ENCODE measurements around the gene LRRFIP2. TPM values are rescaled to one million over a fixed set of nuclear protein-coding genes. Genes with fewer than 3 reads are reported as not detected.
"Not testable (repeated sequence)": the region's sequence is repeated elsewhere in the genome, so short reads cannot be mapped to it uniquely, and the experiment has no call there.

Gene LRRFIP2
- 62.0 TPM for polyA plus RNA-seq (2013, experiment 1 of 2; ENCODE audit: insufficient read length)
- 54.9 TPM for polyA plus RNA-seq (2013, experiment 2 of 2; ENCODE audit: insufficient read length)

DNA sequence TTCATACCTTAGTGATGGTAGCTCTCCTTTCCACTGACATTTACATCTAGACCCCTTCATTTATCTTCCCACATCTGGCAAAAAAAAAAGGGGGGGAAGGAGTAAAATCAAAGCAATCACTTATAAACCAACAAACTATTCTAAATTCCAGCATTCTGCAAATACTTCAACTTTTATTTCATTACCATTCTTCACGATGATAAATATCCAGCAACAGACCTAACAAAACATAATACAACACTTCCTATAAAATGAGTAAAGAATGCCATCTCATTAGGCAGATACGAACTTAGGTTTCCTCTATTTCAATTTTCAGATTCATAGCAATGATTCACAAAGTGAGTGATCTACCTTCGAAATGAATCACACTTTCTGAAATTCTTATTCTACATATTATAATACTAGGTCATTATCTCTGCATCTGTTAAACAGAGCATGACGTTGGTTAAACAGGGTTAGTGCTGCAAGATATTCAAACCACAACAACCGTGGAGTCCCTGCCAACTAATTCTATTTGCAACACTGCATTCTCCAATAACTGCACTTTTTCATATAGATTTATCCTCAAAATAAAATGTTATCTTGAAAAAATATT is at the start of gene LRRFIP2:
LRRFIP2 (minus strand) TSS at position 51 of the 595 bp plus-strand sequence. CDS start 25,599 bp downstream, outside the sequence.
- DNase-seq = peak; percentile 73

DNA sequence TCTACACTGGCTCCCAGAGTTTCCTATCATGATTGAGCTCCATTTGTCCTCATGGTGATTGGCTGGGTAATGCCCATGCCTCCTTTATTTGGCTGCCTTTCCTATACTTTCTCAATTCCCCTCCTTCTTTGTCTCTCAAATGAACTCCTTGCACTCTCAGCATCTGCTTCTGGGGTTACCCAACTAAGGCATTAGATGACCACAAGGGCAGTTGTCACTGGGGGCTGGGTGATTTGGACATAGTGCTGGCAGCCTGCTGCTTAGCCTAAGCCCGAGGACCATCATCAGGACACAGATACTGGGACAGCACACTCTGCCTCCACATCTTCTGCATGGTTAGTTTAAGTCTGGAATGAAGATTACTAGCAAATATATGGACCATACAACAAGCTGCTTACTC is 49.2 kb upstream of the LRRFIP2 start:
- DNase-seq = no peak

- DNase-seq = peak; percentile 34
Measured at GRCh38 chr3:37223141-37223558, 48.8 kb upstream of the LRRFIP2 start.

DNA sequence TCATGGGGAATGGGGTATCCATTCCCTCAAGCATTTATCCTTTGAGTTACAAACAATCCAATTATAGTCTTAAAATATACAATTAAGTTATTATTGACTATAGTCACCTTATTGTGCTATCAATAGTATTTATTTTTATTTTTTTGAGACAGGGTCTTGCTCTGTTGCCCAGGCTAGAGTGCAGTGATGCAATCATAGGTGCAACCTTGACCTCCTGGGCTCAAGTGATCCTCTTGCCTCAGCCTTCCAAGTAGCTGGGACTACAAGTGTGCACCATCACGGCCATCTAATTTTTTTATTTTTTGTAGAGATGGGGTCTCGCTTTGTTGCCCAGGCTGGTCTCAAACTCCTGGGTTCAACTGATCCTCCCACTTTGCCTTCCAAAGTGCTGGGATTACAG is 48.2 kb upstream of the LRRFIP2 start:
- not testable (repeated sequence) for DNase-seq

- peak; percentile 84 for DNase-seq
Measured at GRCh38 chr3:37221407-37221806, 47.0 kb upstream of the LRRFIP2 start.

GRCh38 chr3:37219266-37219665 is 44.9 kb upstream of the LRRFIP2 start:
- DNase-seq = no peak

- no peak for DNase-seq
Measured at GRCh38 chr3:37218206-37218605, 43.8 kb upstream of the LRRFIP2 start.

DNA sequence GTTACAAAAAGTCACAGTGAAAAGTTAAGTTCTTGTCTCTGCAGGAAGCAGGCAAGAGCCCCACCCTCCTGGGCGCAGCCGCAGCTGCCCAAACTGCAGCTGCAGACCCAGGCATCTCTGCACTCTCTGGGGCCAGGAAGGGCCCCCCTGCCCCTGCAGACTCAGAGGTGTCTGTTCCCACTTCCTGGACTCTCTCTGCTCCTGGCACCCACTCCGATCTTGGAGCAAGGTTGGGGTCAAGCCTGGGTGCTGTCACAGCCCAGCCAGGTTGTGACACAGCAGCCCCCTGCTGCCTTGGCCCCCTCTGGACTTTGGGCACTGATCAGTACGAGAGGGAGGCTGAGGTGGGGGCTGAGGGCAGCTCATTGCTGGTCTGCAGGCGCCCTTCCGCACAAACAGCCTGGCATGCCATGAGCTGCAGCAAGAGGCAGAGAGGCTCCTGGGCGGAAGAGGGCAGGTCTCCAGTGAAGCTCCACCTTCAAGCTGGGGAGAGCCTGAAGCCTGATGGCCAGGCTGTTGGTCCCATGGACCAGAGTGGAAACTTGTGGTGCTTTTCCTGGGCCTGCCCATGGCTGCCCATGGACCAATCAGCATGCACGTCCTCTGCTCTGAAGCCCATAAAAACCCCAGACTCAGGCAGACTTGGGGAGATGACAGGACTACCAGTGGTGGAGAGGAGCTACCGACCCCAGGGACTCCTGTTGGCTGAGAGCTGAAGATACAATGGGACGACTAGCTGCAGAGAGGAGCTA is 42.9 kb upstream of the LRRFIP2 start:
- DNase-seq = no peak

- no peak for DNase-seq
Measured at GRCh38 chr3:37216597-37217097, 42.3 kb upstream of the LRRFIP2 start.

DNA sequence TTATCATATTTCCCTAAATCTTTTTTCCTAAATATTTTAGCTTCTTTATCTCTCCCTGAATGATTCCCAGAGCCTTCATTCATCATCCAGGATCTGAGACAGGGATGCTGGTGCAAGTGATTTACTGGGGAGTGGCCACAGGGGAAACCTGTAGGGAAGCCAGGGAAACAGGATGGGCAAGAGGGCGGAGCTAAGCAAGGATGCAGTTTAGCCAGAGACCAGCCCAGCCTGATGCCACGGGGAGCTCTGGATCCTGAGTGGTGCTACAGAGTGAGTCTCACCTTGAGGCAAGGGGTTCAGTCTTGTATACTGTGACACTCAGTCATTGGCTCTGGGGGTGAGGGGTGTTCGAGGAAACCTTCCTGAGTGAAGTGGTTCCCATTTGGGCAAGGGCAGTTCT is 39.7 kb upstream of the LRRFIP2 start:
- no peak for DNase-seq

GRCh38 chr3:37210230-37210629 is 35.8 kb upstream of the LRRFIP2 start:
- DNase-seq = peak; percentile 75

DNA sequence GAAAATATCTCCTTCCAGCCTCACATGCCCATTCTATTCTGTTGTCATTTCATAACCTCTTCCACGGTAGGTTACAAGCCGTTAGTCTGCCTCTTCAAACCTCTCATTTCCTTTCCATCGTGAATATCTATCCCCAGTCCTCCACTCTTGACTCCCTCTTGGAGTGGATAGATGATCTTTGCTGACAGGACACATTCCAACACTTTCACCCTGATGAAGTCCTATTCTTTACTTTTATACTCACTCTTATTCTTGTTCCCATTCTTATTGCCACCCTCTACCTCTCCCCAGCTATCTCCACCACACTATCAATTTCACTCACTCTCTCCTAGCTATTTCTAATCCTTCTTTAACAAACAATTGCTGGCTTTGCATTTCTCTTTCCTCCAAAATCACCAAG is 34.2 kb upstream of the LRRFIP2 start:
- DNase-seq = not testable (repeated sequence)

DNA sequence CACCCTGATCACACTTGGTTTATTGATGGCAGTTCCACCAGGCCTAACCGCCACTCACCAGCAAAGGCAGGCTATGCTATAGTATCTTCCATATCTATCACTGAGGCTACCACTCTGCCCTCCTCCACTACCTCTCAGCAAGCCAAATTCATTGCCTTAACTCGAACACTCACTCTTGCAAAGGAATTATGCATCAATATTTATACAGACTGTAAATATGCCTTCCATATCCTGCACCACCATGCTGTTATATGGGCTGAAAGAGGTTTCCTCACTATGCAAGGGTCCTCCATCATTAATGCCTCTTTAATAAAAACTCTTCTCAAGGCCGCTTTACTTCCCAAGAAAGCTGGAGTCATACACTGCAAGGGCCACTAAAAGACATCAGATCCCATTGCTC is 33.6 kb upstream of the LRRFIP2 start:
- not testable (repeated sequence) for DNase-seq

DNA sequence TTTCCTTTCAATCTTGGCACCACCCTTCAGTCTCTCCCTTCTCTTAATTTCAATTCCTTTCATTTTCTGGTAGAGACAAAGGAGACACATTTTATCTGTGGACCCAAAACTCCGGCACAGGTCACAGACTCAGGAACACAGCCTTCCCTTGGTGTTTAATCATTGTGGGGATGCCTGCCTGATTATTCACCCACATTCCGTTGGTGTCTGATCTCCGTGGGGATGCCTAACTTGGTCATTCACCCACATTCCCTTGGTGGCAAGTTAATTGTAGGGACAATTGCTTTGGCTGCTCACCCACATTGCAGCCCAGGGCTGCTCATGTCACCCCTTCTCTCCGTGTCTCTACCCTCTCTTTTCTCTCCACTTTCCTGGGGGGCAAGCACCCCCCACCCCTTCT is 31.7 kb upstream of the LRRFIP2 start:
- DNase-seq = peak; percentile 91

DNA sequence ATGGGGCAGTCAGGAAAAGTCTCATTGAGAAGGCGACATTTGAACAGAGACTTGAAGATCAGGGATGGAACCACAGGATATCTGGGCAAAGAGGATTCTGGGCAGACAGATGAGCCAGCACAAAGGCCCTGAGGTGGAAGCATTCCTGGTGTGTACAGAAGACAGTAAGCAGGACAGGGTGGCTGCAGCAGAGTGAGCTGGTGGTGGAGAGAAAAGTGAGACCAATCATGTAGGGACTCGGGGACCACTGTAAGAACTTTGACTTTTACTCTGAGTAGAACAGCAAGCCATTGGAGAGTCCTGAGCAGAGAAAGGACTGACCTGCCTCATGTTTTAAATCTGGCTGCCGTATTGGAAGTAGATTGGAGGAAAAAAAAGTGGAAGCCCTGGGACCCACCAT is 29.9 kb upstream of the LRRFIP2 start:
- DNase-seq = no peak

- DNase-seq = no peak
Measured at GRCh38 chr3:37202035-37202434, 27.7 kb upstream of the LRRFIP2 start.

- DNase-seq = no peak
Measured at GRCh38 chr3:37200141-37200540, 25.8 kb upstream of the LRRFIP2 start.

GRCh38 chr3:37198996-37199395 is 24.6 kb upstream of the LRRFIP2 start:
- peak; percentile 38 for DNase-seq

GRCh38 chr3:37198547-37198946 is 24.2 kb upstream of the LRRFIP2 start:
- DNase-seq = no peak

DNA sequence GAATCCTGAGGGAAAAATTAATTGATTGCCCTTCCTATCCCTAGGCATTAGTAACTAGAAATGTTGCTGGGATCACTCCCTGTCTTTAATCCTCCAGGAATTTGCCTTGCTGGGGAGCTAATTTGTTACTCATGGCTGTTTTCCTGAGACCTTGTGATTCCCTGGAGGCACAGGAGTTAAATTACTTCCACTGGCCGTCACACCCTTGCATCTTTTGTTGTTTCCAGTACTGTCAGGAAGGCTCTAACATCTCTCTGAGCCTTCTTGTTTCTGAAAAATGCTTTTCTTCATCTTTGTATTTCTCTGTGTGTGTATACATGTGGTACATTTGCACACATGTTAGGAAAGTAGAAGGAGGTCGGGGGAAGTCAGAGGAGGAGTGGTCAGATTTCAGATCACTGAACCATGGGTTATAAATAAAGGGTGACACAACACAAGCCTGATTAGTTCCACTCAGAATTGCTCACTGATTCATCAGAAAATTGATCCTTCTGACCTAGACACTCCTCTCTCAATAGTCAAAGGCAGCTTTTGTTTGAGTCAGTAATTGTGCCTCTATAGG is 23.5 kb upstream of the LRRFIP2 start:
- DNase-seq = peak; percentile 90

GRCh38 chr3:37194533-37194932 is 20.2 kb upstream of the LRRFIP2 start:
- DNase-seq = no peak

DNA sequence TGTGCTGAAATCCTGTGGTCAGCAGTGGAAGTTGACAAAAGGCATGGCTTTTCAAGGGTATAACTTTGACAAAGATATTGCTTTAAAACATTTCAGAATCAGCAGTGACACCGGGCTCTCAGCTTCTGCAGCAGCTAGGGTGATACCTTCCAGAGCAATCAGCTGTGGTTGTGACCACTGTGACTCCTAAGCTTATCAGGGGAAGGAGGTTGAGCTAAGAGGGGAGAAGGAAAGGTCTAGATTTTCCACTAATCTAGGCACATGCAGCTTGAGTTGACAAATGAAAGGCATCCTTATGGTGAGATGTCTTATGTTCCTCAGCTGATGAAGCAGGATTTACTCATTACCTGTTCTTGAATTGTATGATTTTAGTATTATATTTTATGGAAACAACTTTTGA is 16.3 kb upstream of the LRRFIP2 start:
- DNase-seq = no peak

- no peak for DNase-seq
Measured at GRCh38 chr3:37189109-37189508, 14.7 kb upstream of the LRRFIP2 start.

GRCh38 chr3:37183976-37184375 is 9.6 kb upstream of the LRRFIP2 start:
- no peak for DNase-seq
